Measurements from ENCODE around the gene TANGO2. TPM values are rescaled to one million over a fixed set of nuclear protein-coding genes. Genes with fewer than 3 reads are reported as not detected.

The TANGO2 gene
- polyA plus RNA-seq, 1 of the 3 experiments (the other 2 are of a cell fraction), result 20.7 TPM

- CTCF ChIA-PET, result no interaction called here
- no peaks in the 10 kb centered on the region for H3K36me3 ChIP-seq (replicated peaks in 1 of 2; ENCODE audit: control insufficient read depth in 1 of 2, insufficient read depth in 2 of 2, low read length in 1 of 2)
These were observed 55.8 kb downstream of the TANGO2 start for GRCh38 chr22:20076627-20077172.

More at GRCh38 chr22:20076627-20077172, 55.8 kb downstream of the TANGO2 start:
- Histone ChIP-seq H3F3A (replicated peaks; ENCODE audit: insufficient read depth) (peaks cover 9% of the 10 kb centered on the region), H3K27me3 (ENCODE audit: insufficient read depth) (no peaks in the 10 kb centered on the region), H2AFZ (ENCODE audit: low read depth) (no peak overlapping the region), H3K4me3 (ENCODE audit: low read depth in 2 of 2, low read length in 1 of 2) (no peak overlapping the region), H3K27ac (ENCODE audit: low read depth in 2 of 2, low read length in 1 of 2) (no peak overlapping the region), H3K4me1 (ENCODE audit: control insufficient read depth in 1 of 2, insufficient read depth in 2 of 2, low read depth in 1 of 2, low read length in 1 of 2) (peaks cover 0 to 10% of the 10 kb centered on the region in 2 experiments; a peak in 1 of 4 replicates), H3K4me2 (no peak overlapping the region), H3K9me2 (no peaks in the 10 kb centered on the region), H4K20me1 (ENCODE audit: insufficient read depth) (peaks cover 4% of the 10 kb centered on the region; the same call in 1 of the 2 replicates), H3K9ac (no peak overlapping the region), H3K9me3 (no peaks in the 10 kb centered on the region), H3K79me2 (ENCODE audit: insufficient read depth) (peaks cover 15% of the 10 kb centered on the region)
- TF ChIP-seq GATA2 (CRISPR knock-in tag; IDR thresholded peaks at IDR 0.05) (no peak), MXI1 (IDR thresholded peaks at IDR 0.05; ENCODE audit: low read depth, low read length) (no peak), CTCF (IDR thresholded peaks at IDR 0.05) (no peak), YY1 (IDR thresholded peaks at IDR 0.05; ENCODE audit: low read depth) (no peak), FOXJ3 (CRISPR knock-in tag; IDR thresholded peaks at IDR 0.05) (no peak), RCOR1 (IDR thresholded peaks at IDR 0.05; ENCODE audit: low read length) (no peak), REST (IDR thresholded peaks at IDR 0.05; ENCODE audit: low read depth, low read length) (no peak), TCF12 (IDR thresholded peaks at IDR 0.05) (no peak), NFIC (IDR thresholded peaks at IDR 0.05; ENCODE audit: borderline replicate concordance) (no peak), NRF1 (IDR thresholded peaks at IDR 0.05; ENCODE audit: low read depth, low read length) (no peak), USF1 (IDR thresholded peaks at IDR 0.05; ENCODE audit: borderline replicate concordance, low read depth) (no peak), GABPA (IDR thresholded peaks at IDR 0.05; ENCODE audit: low read depth) (no peak), RXRA (IDR thresholded peaks at IDR 0.05; ENCODE audit: borderline replicate concordance, low read depth) (no peak), POLR2AphosphoS5 (IDR thresholded peaks at IDR 0.05; ENCODE audit: low read depth, low read length) (no peak), TAF1 (IDR thresholded peaks at IDR 0.05; ENCODE audit: borderline replicate concordance, low read depth, low read length) (no peak), SMC3 (IDR thresholded peaks at IDR 0.05; ENCODE audit: low read depth, low read length) (no peak), CHD2 (IDR thresholded peaks at IDR 0.05; ENCODE audit: low read length, partially characterized antibody) (no peak), EP300 (IDR thresholded peaks at IDR 0.05; ENCODE audit: borderline replicate concordance in 1 of 2, low read depth in 1 of 2, low read length in 1 of 2) (no peak), USF2 (IDR thresholded peaks at IDR 0.05; ENCODE audit: borderline replicate concordance, low read depth, low read length) (no peak), RAD21 (IDR thresholded peaks at IDR 0.05; ENCODE audit: low read length) (no peak)
- no peak for DNase-seq
- WGBS (ENCODE audit: low lambda C conversion rate), result 65% methylated on average over 6 of the region's 6 CpGs
- POLR2A ChIA-PET, result no interaction called here
